Astrocyte of the spinal cord (primary cell): Measurements from ENCODE around the gene KCNQ1.

Experiments used
- DNase-seq: peaks from one replicate; pipeline ENCODE4 v3.0.0; 2011; ENCODE audit warnings: low read depth, low spot score
- H3K4me3 ChIP-seq: 2 replicates; pipeline ENCODE4 v1.5.1; 2011; ENCODE audit warnings: low read depth, mild to moderate bottlenecking, low read length, moderate library complexity
- CTCF ChIP-seq: IDR thresholded peaks from 2 replicates; pipeline ENCODE4 v1.5.1; 2012; ENCODE audit warnings: low read depth, mild to moderate bottlenecking, low read length, inconsistent platforms
- in situ Hi-C: cut with HindIII; loops from 2 replicates; pipeline ENCODE4 v1.10.0; 2017; ENCODE audit warnings: low sequenced_read_pairs

Gene KCNQ1

GRCh38 chr11:2540223-2540991 is 95.6 kb downstream of the KCNQ1 start:
- no peak for TF ChIP-seq CTCF
- in situ Hi-C loops: no loop called here

GRCh38 chr11:2540992-2541680 is 96.3 kb downstream of the KCNQ1 start:
- in situ Hi-C loops: no loop called here
- no peak for DNase-seq
- H3K4me3 ChIP-seq: no peak overlapping the region
- TF ChIP-seq CTCF: no peak

More at GRCh38 chr11:2540223-2540991, 95.6 kb downstream of the KCNQ1 start:
- no peak for DNase-seq
- H3K4me3 ChIP-seq: no peak overlapping the region

- H3K4me3 ChIP-seq: no peak overlapping the region
- in situ Hi-C loops: no loop called here
- no peak for DNase-seq
- no peak for TF ChIP-seq CTCF
These were observed 97.1 kb downstream of the KCNQ1 start for GRCh38 chr11:2541881-2542361.

GRCh38 chr11:2542406-2542805 is 97.6 kb downstream of the KCNQ1 start:
- no peak for TF ChIP-seq CTCF
- in situ Hi-C loops: no loop called here
- no peak for DNase-seq
- H3K4me3 ChIP-seq: no peak overlapping the region

- no peak for DNase-seq
- no peak for TF ChIP-seq CTCF
- in situ Hi-C loops: no loop called here
- H3K4me3 ChIP-seq: no peak overlapping the region
These were observed 103.0 kb downstream of the KCNQ1 start for GRCh38 chr11:2547806-2548205.

- TF ChIP-seq CTCF: no peak
- H3K4me3 ChIP-seq: no peak overlapping the region
- no peak for DNase-seq
- in situ Hi-C loops: no loop called here
These were observed 103.8 kb downstream of the KCNQ1 start for GRCh38 chr11:2548596-2548995.
